T-helper 2 cell (primary cell): Measurements from ENCODE around the gene TRIM45.

ENCODE experiments used
- DNase-seq, 5 experiments: peaks; one replicate each; pipeline versions ENCODE4 v3.0.0 to v3.0.0-alpha.2; 2012 to 2022

The TRIM45 gene

GRCh38 chr1:117098287-117098890 is 23.2 kb downstream of the TRIM45 start:
- no peak for DNase-seq

DNA sequence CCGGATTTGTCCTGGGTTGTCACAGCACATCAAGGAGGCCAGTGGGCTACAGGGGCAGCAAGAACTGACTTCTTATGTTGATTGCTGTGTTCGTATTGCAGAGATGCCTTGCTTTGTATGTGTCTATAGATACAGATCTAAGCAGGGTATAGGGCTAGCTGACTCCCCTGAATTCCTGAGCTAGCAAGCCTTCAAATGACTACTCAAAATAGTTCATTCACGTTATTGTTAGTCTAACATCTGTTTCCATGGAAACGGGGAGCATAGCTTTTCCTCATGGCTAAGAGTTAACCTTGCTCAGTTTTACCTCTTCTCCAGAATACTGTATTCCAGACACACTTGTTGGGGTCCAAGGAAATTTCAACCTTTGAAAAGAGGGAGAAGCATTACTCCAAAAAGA is 24.1 kb downstream of the TRIM45 start:
- DNase-seq = no peak

DNA sequence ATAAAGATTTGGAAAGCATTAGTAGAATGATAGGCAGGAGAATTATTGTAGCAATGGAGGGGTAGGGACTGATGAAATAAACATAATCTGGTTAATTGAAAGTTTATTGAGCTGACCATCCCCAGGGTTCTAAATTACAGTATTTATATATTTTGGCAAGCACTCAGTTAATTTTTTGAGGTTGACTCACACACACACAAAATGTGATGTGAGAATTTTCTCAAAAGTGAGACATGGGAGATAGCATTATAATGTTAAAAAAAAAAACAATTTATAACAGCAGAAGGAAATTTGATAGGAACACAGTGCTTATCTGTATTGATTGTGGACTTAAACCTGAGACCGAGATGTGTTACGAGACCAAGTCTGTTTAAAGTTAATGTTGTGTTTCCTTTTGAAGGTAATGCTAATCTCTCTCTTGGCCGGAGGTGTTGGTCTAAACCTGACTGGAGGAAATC is 24.6 kb downstream of the TRIM45 start:
- DNase-seq = no peak

GRCh38 chr1:117094841-117095604 is 26.5 kb downstream of the TRIM45 start:
- DNase-seq = no peak

DNA sequence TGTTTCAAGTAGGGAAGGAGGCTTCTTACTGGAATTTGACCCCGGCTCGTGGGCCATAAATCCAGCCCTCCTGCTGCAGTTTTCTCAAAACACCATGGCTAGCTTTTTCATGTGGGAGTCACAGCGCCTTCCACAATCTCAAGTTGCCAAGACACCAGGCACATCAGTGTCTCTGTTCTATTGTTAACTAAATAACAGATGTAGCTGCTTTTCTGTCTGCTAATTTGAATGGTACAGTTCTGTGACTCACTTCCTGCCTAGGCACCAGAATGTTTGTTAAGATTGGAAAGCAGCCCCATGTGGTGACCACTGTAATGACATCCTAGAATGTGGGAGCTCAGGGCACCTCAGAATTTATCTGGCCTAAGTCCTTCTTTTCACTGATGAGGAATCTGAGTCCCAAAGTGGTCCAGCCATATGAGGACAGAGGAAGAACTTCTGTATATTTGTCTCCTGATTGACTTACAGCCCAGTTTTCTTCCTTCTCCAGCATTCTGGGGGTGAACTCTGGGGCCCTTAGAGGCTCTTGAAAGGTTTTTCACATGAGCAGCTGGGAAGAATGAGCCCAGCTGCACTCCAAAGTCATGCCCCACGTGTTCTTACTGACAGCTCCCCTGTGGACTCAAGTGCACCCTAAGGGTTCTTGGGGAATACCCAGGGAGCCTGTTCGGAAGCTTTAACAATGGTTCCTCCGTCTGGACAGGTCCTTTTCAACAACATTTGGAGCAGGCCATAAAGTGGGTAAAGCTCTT is 27.5 kb downstream of the TRIM45 start:
- DNase-seq = peak in 1 of 5 experiments; percentile 65

DNA sequence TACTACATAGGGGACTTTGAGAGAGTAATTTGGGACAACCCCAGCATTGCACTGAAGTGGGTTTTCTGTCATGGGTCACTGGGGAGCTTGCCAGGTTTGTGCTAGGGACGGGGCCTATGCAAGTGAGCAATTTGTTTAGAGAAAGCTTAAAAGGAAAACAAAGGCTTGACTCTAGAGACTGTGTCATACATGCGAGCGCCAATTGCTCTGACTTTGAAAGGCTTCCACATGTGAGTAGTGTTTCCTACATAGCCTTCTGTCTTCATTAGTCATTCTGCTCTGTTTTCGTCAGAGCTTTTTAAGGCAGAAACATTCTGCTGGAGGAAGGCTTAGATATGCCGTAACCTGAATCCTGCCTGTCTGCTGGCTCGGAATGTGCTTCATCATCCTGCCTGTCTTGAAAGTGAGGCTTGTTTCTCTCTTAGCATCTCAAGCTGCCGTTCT is 28.4 kb downstream of the TRIM45 start:
- DNase-seq = no peak

GRCh38 chr1:117092594-117092993 is 29.0 kb downstream of the TRIM45 start:
- no peak for DNase-seq

GRCh38 chr1:117089996-117090395 is 31.6 kb downstream of the TRIM45 start:
- DNase-seq = no peak

- no peak for DNase-seq
Measured at GRCh38 chr1:117087686-117088085, 33.9 kb downstream of the TRIM45 start.

- no peak for DNase-seq
Measured at GRCh38 chr1:117084231-117084630, 37.3 kb downstream of the TRIM45 start.

DNA sequence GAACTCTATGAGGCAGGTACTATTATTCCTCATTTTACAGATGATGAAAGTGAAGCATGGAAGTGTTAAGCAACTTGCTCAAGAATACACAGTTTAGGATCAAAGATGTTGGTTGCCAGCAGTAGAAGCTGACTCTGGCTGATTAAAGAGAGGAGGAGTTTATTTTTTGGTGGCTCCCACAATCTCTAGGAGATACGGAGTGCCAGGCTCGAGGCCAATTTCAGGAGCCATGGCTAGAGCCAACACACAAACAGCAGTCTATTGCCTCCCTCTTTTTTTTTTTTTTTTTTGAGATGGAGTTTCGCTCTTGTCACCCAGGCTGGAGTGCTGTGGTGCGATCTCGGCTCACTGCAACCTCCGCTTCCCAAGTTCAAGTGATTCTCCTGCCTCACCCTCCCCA is 41.8 kb downstream of the TRIM45 start:
- no peak for DNase-seq

DNA sequence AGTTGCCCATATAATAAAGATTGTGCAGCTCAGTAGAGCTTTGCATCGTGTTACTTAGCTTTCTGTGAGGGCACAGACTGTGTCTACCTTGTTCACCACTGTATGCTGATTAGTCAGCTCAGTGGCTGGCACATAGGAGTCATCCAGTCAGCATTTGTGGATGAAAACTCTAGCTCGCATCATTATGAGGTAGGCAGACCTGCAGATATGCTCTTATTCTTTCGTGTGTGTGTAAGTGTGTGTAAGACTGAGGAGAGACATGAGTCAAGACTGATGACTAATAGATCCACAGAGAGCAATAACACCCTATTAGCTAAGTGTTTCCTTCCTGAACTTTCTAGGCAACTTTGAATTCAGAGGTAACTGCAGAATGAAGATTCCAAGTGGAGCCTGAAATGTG is 44.3 kb downstream of the TRIM45 start:
- peak in 2 of 5 experiments; percentile 21 to 35 for DNase-seq

DNA sequence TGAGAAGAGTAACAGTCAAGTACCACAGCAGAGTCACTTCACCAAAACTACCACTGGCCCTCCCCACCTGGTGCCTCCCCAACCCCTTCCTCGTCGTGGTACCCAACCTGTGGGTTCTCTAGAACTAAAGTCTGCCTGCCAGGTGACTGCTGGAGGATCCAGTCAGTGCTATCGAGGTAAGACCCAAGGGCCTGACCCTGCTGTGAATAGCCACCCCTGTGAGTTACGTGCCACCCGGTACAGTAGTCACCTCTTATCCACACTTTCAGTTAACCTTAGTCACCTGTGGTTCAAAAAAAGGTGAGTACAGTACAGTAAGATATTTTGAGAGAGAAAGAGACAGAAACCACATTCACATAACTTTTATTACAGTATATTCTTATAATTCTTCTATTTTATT is 44.9 kb downstream of the TRIM45 start:
- no peak for DNase-seq

GRCh38 chr1:117070124-117070523 is 51.4 kb downstream of the TRIM45 start:
- DNase-seq = peak in 1 of 5 experiments; percentile 68

DNA sequence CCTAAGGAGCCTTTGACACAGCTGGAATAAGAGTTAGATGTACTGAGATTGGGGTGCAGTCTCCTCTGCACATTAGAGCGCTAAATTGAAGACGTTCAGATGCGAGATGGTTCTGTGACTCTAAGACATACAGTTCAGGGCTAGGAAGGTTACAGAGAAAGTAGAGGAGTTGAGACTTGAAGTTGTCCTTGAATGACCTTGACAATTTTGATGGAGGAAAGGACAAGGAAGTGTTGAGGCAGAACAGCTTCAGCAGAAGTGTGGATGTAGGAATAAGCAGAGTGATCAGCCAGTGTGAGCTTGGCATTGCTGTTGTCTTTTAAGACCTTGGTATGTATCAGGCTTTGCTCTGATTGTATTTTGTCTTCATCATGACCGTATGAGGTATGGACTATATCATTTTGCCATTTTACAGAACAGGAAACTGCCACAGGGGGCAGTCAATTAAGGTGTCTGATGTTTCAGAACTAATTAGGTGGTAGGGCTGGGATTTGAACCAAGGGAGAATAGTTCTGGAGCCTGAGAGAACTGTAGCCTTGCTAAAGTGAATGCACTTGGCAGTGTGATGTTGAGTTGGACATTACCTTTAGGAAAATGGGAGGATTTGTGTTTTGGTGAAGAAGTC is 52.2 kb downstream of the TRIM45 start:
- peak in 1 of 5 experiments; percentile 36 for DNase-seq

DNA sequence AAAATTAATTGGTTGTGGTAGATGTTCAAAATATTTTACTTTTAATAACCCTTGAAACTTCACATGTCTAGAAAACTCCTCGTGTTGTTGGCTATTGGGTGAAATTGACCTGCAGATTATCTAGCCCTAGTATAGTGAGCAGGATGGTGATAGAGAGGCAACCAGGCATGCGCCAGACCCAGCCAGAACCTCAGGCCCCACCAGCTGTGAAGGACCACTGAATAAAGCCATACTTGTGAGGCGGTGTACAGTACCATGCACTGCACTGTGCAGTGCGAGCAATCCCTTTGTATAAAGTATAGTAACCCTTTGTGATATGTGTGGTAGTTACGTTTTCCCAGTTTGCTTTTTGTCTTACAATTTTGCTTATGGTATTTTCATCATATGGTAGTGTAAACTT is 53.0 kb downstream of the TRIM45 start:
- DNase-seq = no peak

DNA sequence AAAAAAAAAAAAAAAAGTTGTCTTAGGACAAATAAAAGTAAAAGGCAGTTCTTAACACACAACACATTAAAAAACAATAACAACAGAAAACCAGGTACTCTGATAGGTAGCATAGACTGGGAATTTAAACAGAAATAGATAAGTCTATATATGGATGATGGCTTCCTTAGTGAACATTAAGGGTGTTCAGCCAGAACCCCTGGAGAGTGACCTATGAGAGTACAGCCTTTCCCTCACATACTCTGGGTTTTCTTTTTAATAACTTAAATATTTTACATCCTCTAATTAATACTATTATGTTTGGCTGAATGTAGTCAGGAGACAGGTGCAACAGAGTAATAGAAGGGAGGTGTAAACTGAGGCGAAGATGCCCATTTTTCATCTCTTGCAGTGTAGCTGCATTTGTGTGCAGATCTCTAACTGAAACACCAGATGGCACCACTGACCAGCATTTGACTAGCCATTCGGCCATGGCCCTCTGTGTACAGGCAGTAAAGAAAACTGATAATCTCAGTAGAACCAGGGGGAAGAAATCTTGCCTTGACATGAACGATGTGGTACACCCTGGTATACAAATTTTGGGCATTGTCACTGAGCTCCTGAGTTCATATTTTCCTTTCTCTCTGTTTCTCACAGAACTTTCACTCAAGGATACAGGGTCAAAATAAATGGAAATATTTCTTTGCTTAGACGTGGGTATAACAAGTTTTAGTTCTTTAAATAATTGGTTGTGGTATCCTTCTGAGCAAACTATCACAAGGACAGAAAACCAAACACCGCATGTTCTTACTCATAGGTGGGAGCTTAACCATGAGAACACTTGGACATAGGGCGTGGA is 53.8 kb downstream of the TRIM45 start:
- DNase-seq = peak in 1 of 5 experiments; percentile 58

GRCh38 chr1:117066367-117066766 is 55.2 kb downstream of the TRIM45 start:
- no peak for DNase-seq

DNA sequence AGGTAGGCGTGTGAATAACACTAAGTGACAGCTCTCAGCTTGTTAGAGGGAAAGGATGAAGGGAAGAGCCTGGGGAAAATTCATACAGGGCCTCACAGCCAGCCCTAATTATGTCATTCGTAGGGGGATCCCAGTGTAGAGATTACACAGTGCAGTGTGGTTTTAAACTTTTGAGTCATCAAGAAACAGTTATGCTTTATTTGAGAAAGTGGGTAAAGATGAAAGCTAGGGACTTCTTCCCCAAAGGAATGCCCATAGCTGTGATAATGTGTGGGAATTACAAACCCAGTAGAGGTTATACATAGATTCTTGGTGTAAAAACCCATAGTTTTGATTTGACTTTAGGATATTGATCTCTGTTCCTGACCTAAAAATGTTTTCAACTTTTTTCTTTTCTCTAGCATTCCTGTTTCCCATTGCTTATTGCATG is 59.5 kb downstream of the TRIM45 start:
- DNase-seq = peak in 1 of 5 experiments; percentile 61
